ENCODE results near the gene GALM. TPM values are rescaled to one million over a fixed set of nuclear protein-coding genes. Genes with fewer than 3 reads are reported as not detected.
"Not testable (repeated sequence)": the region's sequence is repeated elsewhere in the genome, so short reads cannot be mapped to it uniquely, and the experiment has no call there.

GALM gene
- total RNA-seq, 2 experiments from 2014 or later = 56.0 to 57.8 TPM

- ATAC-seq = peak; percentile 42
- H3K36me3 Mint-ChIP-seq (ENCODE audit: low read depth) = peaks cover 81% of the 10 kb centered on the region
- intact Hi-C loops (cut with DNase I, micrococcal nuclease) = loop anchor here (1.0 to 5.0 kb wide), 4 partner anchors 15 to 79 kb away; partner anchors contain the start of gene GALM (in 1 of the 2)
- not testable (repeated sequence) for H3K27me3 Mint-ChIP-seq; H3K9me3 Mint-ChIP-seq (ENCODE audit: low read depth)
- peak overlapping the region; percentile 45 for H3K4me3 Mint-ChIP-seq
- ChIA-PET CTCF (interaction anchor here (0.6 to 4.0 kb wide), 14 partner anchors 8 to 367 kb away, joined by 3 to 27 read pairs (median 5); partner anchors contain the start of genes GALM and HNRNPLL), POLR2A (interaction anchor here (0.7 to 1.9 kb wide), 4 partner anchors 16 to 128 kb away, joined by 3 to 13 read pairs (median 6); partner anchors contain the start of genes HNRNPLL and SRSF7)
- peak overlapping the region; percentile 79 for H3K27ac Mint-ChIP-seq
- DNase-seq = peak; percentile 39
- peaks cover 47% of the 10 kb centered on the region for H3K4me1 Mint-ChIP-seq
These were observed 16.7 kb downstream of the GALM start for GRCh38 chr2:38682620-38683019.

- no peak overlapping the region for H3K27ac Mint-ChIP-seq
- H3K36me3 Mint-ChIP-seq (ENCODE audit: low read depth) = peaks cover 74% of the 10 kb centered on the region
- ChIA-PET POLR2A (no interaction called here), CTCF (interaction anchor here (0.6 to 4.0 kb wide), 5 partner anchors 13 to 102 kb away, joined by 3 to 19 read pairs (median 6); no protein-coding TSS in a partner anchor)
- no peaks in the 10 kb centered on the region for H3K9me3 Mint-ChIP-seq (ENCODE audit: low read depth)
- peaks cover 42% of the 10 kb centered on the region for H3K4me1 Mint-ChIP-seq
- ATAC-seq (no peak), DNase-seq (no peak)
- H3K27me3 Mint-ChIP-seq = no peaks in the 10 kb centered on the region
- H3K4me3 Mint-ChIP-seq = no peak overlapping the region
- intact Hi-C loops (cut with DNase I, micrococcal nuclease) = loop anchor here (2.0 to 5.0 kb wide), 2 partner anchors 17 to 39 kb away; partner anchors contain the start of gene GALM (in 1 of the 2)
These were observed 17.9 kb downstream of the GALM start for GRCh38 chr2:38683766-38684165.

- POLR2A ChIA-PET = no interaction called here
- no peak overlapping the region for H3K4me3 Mint-ChIP-seq
- no peaks in the 10 kb centered on the region for H3K27me3 Mint-ChIP-seq
- DNase-seq (no peak), ATAC-seq (peak; percentile 52)
- peaks cover 72% of the 10 kb centered on the region for H3K36me3 Mint-ChIP-seq (ENCODE audit: low read depth)
- no peaks in the 10 kb centered on the region for H3K9me3 Mint-ChIP-seq (ENCODE audit: low read depth)
- intact Hi-C loops (cut with DNase I, micrococcal nuclease) = no loop called here
- peaks cover 47% of the 10 kb centered on the region for H3K4me1 Mint-ChIP-seq
- no peak overlapping the region for H3K27ac Mint-ChIP-seq
- CTCF ChIA-PET = interaction anchor here (1.2 to 1.9 kb wide), 2 partner anchors 58 to 103 kb away, joined by 3 to 7 read pairs; no protein-coding TSS in a partner anchor
These were observed 19.3 kb downstream of the GALM start for GRCh38 chr2:38685116-38685735.

GRCh38 chr2:38690499-38691420 lies 24.8 kb downstream of the GALM start:
- intact Hi-C loops (cut with DNase I, micrococcal nuclease) = no loop called here
- DNase-seq = peak; percentile 48
- ChIA-PET POLR2A (interaction anchor here (0.6 to 1.0 kb wide), 6 partner anchors 9 to 83 kb away, joined by 3 to 6 read pairs (median 3); partner anchors contain the start of gene SRSF7), CTCF (interaction anchor here (0.6 to 2.2 kb wide), 16 partner anchors 9 to 375 kb away, joined by 3 to 9 read pairs (median 4); partner anchors contain the start of gene GALM)
- Mint-ChIP-seq H3K27me3 (no peaks in the 10 kb centered on the region), H3K36me3 (ENCODE audit: low read depth) (peaks cover 66% of the 10 kb centered on the region), H3K4me3 (no peak overlapping the region), H3K9me3 (ENCODE audit: low read depth) (no peaks in the 10 kb centered on the region), H3K4me1 (peaks cover 58% of the 10 kb centered on the region), H3K27ac (peak overlapping the region; percentile 69)
- ATAC-seq = peak; percentile 94

GRCh38 chr2:38691994-38692393 lies 26.1 kb downstream of the GALM start:
- POLR2A ChIA-PET = interaction anchor here (0.6 kb wide), 2 partner anchors 30 to 110 kb away, joined by 4 to 6 read pairs; no protein-coding TSS in a partner anchor
- Mint-ChIP-seq H3K4me1 (peaks cover 60% of the 10 kb centered on the region), H3K27ac (no peak overlapping the region), H3K4me3 (no peak overlapping the region), H3K9me3 (ENCODE audit: low read depth) (no peaks in the 10 kb centered on the region), H3K36me3 (ENCODE audit: low read depth) (peaks cover 65% of the 10 kb centered on the region), H3K27me3 (no peaks in the 10 kb centered on the region)
- intact Hi-C loops (cut with DNase I, micrococcal nuclease) = no loop called here
- DNase-seq = no peak
- CTCF ChIA-PET = interaction anchor here (1.1 to 2.2 kb wide), 5 partner anchors 26 to 110 kb away, joined by 3 to 9 read pairs (median 4); partner anchors contain the start of genes GALM and HNRNPLL
- no peak for ATAC-seq

GRCh38 chr2:38692636-38693318 lies 26.9 kb downstream of the GALM start:
- DNase-seq = no peak
- peaks cover 64% of the 10 kb centered on the region for H3K36me3 Mint-ChIP-seq (ENCODE audit: low read depth)
- no peak for ATAC-seq
- intact Hi-C loops (cut with DNase I, micrococcal nuclease) = no loop called here
- H3K27me3 Mint-ChIP-seq = no peaks in the 10 kb centered on the region
- peak overlapping the region; percentile 71 for H3K27ac Mint-ChIP-seq
- CTCF ChIA-PET = interaction anchor here (1.1 to 2.2 kb wide), 5 partner anchors 27 to 111 kb away, joined by 3 to 9 read pairs (median 4); partner anchors contain the start of genes GALM and HNRNPLL
- no peak overlapping the region for H3K4me3 Mint-ChIP-seq
- no peaks in the 10 kb centered on the region for H3K9me3 Mint-ChIP-seq (ENCODE audit: low read depth)
- peaks cover 67% of the 10 kb centered on the region for H3K4me1 Mint-ChIP-seq
- POLR2A ChIA-PET = no interaction called here

GRCh38 chr2:38697116-38697840 lies 31.4 kb downstream of the GALM start:
- intact Hi-C loops (cut with DNase I, micrococcal nuclease) = loop anchor here in 1 of 2 experiments (1.0 to 2.0 kb wide), 2 partner anchors 44 to 94 kb away; partner anchors contain the start of gene HNRNPLL
- Mint-ChIP-seq H3K4me3 (peak overlapping the region; percentile 6), H3K9me3 (ENCODE audit: low read depth) (peaks cover 3% of the 10 kb centered on the region), H3K4me1 (peaks cover 78% of the 10 kb centered on the region), H3K27me3 (no peaks in the 10 kb centered on the region), H3K27ac (peak overlapping the region; percentile 87), H3K36me3 (ENCODE audit: low read depth) (peaks cover 59% of the 10 kb centered on the region)
- peak; percentile 46 for ATAC-seq
- peak; percentile 54 for DNase-seq
- CTCF ChIA-PET = interaction anchor here (0.9 to 1.4 kb wide), 3 partner anchors 12 to 96 kb away, joined by 3 to 6 read pairs (median 3); no protein-coding TSS in a partner anchor
- POLR2A ChIA-PET = no interaction called here

- Mint-ChIP-seq H3K27me3 (no peaks in the 10 kb centered on the region), H3K4me1 (peaks cover 74% of the 10 kb centered on the region), H3K27ac (peak overlapping the region; percentile 37), H3K4me3 (no peak overlapping the region), H3K36me3 (ENCODE audit: low read depth) (peaks cover 56% of the 10 kb centered on the region), H3K9me3 (ENCODE audit: low read depth) (peaks cover 3% of the 10 kb centered on the region)
- ChIA-PET CTCF (interaction anchor here (0.6 to 2.5 kb wide), 5 partner anchors 10 to 225 kb away, joined by 3 to 13 read pairs (median 4); no protein-coding TSS in a partner anchor), POLR2A (interaction anchor here (0.6 kb wide), 1 partner anchor 46 kb away, joined by 3 read pairs; no protein-coding TSS in a partner anchor)
- DNase-seq = no peak
- intact Hi-C loops (cut with DNase I, micrococcal nuclease) = no loop called here
- ATAC-seq = no peak
These were observed 32.6 kb downstream of the GALM start for GRCh38 chr2:38698467-38699003.

GRCh38 chr2:38700113-38700785 lies 34.3 kb downstream of the GALM start:
- H3K9me3 Mint-ChIP-seq (ENCODE audit: low read depth) = peaks cover 3% of the 10 kb centered on the region
- H3K4me1 Mint-ChIP-seq = peaks cover 69% of the 10 kb centered on the region
- H3K4me3 Mint-ChIP-seq = peak overlapping the region; percentile 61
- no peaks in the 10 kb centered on the region for H3K27me3 Mint-ChIP-seq
- intact Hi-C loops (cut with DNase I, micrococcal nuclease) = no loop called here
- POLR2A ChIA-PET = interaction anchor here (0.7 kb wide), 1 partner anchor 9 kb away, joined by 3 read pairs; no protein-coding TSS in a partner anchor
- ATAC-seq (peak; percentile 69), DNase-seq (no peak)
- H3K36me3 Mint-ChIP-seq (ENCODE audit: low read depth) = peaks cover 52% of the 10 kb centered on the region
- CTCF ChIA-PET = interaction anchor here (0.7 to 2.5 kb wide), 4 partner anchors 9 to 119 kb away, joined by 3 to 13 read pairs (median 4); no protein-coding TSS in a partner anchor
- H3K27ac Mint-ChIP-seq = peak overlapping the region; percentile 93

All from activated CD4-positive, alpha-beta T cell treated with anti-CD3 and anti-CD28 coated beads for 36 hours (primary cell).